GM18909 (cell line): Measurements from ENCODE around the gene EBF4.
A peak's percentile ranks its signal among the peaks of the same experiment; 100 is the strongest.
"Not testable (repeated sequence)": the region's sequence is repeated elsewhere in the genome, so short reads cannot be mapped to it uniquely, and the experiment has no call there.

Experiments used
- ATAC-seq: cut with Tn5 transposase; IDR thresholded peaks from one replicate; pipeline ENCODE4 v1.9.1; 2021; ENCODE audit warnings: mild to moderate bottlenecking; ENCODE audit not compliant: unreplicated experiment, poor library complexity

Gene EBF4

GRCh38 chr20:2663887-2664719 lies 28.5 kb upstream of the EBF4 start, which contains the start of gene IDH3B:
IDH3B (minus strand) TSS chr20:2664216; CDS start chr20:2664188, 28 bp downstream.
- ATAC-seq: peak; percentile 92

GRCh38 chr20:2671977-2672376 lies 20.6 kb upstream of the EBF4 start:
- ATAC-seq: no peak

GRCh38 chr20:2672446-2672845 lies 20.1 kb upstream of the EBF4 start:
- no peak for ATAC-seq

GRCh38 chr20:2673453-2673852 lies 19.1 kb upstream of the EBF4 start:
- no peak for ATAC-seq

- no peak for ATAC-seq
Observed at GRCh38 chr20:2680046-2680445, 12.5 kb upstream of the EBF4 start.

- ATAC-seq: not testable (repeated sequence)
Observed at GRCh38 chr20:2682040-2682439, 10.5 kb upstream of the EBF4 start.

GRCh38 chr20:2684817-2685216 lies 7.8 kb upstream of the EBF4 start:
- ATAC-seq: not testable (repeated sequence)

- no peak for ATAC-seq
Observed at GRCh38 chr20:2687514-2687913, 5.1 kb upstream of the EBF4 start.

GRCh38 chr20:2688041-2688591 lies 4.5 kb upstream of the EBF4 start:
- no peak for ATAC-seq

- no peak for ATAC-seq
Observed at GRCh38 chr20:2690213-2690612, 2.4 kb upstream of the EBF4 start.

GRCh38 chr20:2690718-2691117 lies 1.9 kb upstream of the EBF4 start:
- no peak for ATAC-seq

GRCh38 chr20:2691127-2691526 lies 1.5 kb upstream of the EBF4 start:
- no peak for ATAC-seq

- ATAC-seq: no peak
Observed at GRCh38 chr20:2691663-2692035, 931 bp upstream of the EBF4 start.

GRCh38 chr20:2692886-2693285 lies 306 bp downstream of the EBF4 start:
- ATAC-seq: no peak

GRCh38 chr20:2693286-2694007 lies 867 bp downstream of the EBF4 start:
- no peak for ATAC-seq

GRCh38 chr20:2694008-2694471 lies 1.5 kb downstream of the EBF4 start:
- no peak for ATAC-seq

- no peak for ATAC-seq
Observed at GRCh38 chr20:2694519-2694918, 1.9 kb downstream of the EBF4 start.

GRCh38 chr20:2695206-2695983 lies 2.8 kb downstream of the EBF4 start:
- no peak for ATAC-seq

GRCh38 chr20:2695984-2696525 lies 3.5 kb downstream of the EBF4 start:
- ATAC-seq: not testable (repeated sequence)

GRCh38 chr20:2696646-2697045 lies 4.1 kb downstream of the EBF4 start:
- ATAC-seq: no peak
